ENCODE measurements around the gene HEBP1. TPM values are rescaled to one million over a fixed set of nuclear protein-coding genes. Genes with fewer than 3 reads are reported as not detected.

HEBP1 gene
- total RNA-seq, 1 donor from 2014 or later, result 10.4 TPM

DNA sequence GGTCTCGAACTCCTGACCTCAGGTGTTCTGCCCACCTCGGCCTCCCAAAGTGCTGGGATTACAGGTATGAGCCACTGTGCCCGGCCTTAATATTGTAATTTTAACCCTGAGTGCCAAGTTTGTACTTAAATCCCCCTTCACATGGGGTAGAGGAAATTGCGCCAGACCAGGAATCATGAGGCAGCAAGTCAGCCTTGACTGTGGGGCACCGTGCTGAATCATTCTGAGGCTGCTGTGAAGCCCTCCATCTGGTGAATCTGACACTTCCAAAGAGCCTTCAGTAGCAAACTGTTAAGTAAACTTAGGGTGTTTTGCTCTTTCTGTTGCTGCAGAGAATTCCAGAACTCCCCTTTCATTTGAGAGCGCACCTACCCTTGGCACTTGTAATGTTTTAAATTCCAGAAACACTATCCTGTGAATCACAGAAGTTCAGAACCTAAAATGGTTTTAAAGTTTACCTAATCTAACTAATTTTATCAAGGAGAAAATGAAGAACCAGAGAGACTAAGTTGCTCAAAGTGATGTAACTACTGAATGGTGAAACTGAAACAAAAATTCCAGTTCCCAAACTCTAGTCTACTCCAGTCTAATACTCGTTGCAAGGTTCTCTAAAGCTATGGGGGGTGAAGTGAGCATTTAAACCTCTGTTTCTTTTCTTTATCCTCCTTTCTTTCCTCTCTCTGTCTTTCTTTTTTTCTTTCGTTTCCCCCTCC is 7.5 kb downstream of the HEBP1 start:
- intact Hi-C loops (cut with micrococcal nuclease), result no loop called here

DNA sequence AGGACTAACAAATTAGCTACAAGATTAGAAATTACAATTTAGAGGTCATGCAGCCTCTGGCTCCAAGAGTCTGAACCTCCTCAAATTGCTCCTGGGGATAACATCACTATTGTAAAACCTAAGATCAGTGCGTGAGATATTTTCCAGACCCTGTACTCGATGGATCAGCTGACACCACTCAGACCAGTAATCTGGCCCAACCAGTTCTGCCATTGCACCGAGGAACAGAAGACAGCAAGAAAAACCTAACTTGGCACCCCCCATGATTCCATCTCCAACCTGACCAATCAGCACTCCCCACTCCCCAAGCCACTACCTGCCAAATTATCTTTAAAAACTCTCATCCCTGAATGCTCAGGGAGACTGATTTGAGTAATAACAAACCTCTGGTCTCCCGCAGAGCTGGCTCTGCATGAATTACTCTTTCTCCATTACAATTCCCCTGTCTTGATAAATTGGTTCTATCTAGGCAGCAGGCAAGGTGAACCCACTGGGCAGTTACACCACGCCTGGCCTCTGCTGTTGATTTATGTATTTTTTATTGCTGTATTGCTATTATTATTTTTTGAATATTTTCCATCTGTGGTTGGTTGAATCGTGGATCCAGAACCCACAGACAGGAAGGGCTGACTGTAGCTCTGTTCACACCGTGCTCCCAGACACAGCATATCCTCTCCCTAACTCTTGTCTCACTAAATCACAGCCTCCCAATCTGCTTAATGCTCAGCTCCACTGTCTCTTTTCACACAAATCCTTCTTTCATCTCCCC is 9.2 kb downstream of the HEBP1 start:
- intact Hi-C loops (cut with micrococcal nuclease), result no loop called here

DNA sequence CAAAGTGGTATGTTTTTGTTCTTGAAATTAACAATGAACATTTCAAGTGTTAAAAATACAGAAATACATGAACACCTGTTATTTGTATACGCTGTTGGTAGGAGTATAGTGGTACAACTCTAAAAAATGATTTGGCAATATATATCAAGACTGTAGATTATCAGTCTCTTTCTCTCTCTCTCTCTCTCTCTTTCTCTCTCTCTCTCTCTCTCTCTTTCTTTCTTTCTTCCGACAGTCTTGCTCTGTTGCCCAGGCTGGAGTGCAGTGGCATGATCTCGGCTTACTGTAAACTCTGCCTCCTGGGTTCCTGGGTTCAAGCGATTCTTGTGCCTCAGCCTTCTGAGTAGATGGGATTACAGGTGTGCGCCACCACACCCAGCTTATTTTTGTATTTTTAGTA is 12.6 kb downstream of the HEBP1 start:
- intact Hi-C loops (cut with micrococcal nuclease), result no loop called here

DNA sequence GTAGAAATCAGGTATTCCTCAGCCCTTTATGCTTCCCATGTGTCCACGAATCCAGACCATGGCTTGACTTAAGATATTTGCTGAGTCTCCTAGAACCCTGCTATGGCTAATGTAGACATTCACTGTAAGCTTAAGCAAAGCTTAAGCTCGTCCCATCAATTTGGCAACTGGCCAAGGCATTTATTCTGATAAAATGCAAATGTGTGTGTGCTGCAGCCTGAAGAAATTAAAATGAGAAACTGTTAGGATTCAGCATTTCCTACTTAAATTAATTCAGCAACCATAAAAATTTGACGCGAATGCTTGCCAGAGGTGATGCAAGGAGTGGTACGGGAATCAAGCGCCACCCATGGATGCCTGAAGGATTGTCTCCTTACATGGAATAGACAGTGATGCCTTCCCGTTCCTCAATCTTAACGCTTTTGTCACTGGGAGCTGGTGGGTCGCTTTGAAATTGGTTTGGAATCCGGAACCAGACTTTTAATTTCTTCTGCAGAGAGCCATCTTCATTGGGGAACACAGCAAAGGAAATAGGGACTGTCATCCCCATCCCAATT is 13.2 kb downstream of the HEBP1 start:
- intact Hi-C loops (cut with micrococcal nuclease), result no loop called here

DNA sequence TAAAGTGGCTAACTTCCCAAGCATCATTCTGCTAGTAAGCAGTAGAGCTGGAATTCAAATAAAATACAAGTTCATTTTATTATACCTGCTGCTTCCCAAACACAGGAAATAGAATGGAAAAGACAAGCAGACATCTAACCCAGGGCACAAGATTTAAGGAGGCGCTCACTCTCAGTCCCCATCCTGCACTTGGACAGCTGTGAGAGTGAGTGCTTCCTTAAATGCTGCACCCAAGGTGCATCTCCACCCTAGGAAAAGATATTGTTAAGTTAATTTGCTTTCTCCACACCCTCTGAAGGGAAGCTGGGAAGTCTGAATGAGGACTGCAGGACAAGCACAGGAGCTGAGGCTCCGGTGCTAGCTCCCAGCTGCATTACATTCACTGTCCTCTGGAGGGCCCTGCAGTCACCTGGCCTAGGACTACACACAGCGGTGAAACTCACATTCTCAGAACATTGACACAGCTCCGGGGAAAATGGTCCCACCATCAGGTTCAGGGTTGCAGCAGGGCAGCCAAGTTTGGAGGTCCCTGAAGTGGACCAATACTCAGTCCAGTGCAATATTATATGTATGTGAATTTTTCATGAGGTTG is 14.2 kb downstream of the HEBP1 start:
- intact Hi-C loops (cut with micrococcal nuclease), result no loop called here

DNA sequence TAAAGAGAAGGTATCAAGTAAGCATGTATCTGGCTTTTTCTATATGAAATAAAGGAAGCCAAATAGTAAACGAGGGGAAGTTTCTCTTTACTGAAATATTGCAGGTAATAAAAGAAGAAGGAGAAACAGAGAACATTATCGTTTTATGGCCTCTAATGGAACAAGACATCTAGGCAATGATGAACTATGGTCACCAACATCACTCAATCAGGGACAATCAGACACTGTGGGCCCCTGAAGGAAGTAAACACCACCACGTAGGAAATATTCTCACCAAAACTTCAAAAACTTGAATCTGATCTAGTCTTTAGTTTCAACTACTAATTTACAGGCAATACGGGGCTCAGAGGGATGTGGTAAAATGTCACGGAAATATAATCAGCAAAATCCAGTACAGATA is 15.9 kb downstream of the HEBP1 start:
- intact Hi-C loops (cut with micrococcal nuclease), result no loop called here

DNA sequence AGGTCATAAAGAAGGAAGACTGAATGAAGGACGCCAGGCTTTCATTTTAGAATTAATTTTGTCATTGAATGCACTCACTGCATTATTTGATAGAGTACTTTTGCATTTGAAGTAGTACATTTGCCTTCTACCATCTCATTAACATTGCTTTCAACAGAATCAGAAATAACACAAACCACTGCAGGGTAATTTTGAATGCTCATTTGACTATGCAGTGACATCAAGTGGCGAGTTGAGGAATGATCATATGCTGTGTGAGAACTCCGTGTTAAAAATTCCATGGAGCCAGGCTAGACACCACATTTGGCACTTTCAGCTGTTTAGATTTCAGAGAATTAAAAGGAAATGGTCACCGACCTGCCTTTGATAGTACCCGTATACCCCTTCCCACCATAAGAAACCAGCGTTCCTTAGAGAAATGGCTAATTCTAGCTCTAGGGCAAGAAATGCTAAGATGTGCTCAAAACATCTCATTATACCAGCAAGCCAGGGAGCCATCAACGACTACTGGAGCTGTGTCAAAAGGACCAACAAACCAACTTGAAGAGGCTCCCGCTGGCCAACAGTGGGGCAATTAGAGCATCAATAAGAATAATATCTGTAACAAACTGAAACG is 16.5 kb downstream of the HEBP1 start:
- intact Hi-C loops (cut with micrococcal nuclease), result loop anchor here (1.0 kb wide), 3 partner anchors 67 to 229 kb away; no protein-coding TSS in a partner anchor

DNA sequence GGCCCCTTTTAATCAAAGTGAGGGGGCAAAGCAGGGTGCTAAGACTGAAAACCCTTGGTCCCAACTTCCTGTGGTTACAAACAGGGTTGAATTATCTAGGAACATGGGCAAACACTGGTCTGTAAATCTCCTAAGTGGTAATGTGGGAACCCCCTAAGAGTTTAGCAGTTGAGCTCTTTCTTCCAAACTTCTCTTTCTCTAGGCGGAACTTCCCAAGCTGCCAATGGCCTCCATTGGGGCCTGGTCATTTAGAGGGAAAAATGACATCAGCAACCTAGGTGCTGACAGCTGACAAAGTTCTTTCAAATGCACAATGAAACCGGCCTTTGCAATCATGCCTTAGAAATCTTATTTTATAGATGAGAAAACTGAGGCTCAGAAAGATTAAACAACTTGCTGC is 17.7 kb downstream of the HEBP1 start:
- intact Hi-C loops (cut with micrococcal nuclease), result no loop called here

DNA sequence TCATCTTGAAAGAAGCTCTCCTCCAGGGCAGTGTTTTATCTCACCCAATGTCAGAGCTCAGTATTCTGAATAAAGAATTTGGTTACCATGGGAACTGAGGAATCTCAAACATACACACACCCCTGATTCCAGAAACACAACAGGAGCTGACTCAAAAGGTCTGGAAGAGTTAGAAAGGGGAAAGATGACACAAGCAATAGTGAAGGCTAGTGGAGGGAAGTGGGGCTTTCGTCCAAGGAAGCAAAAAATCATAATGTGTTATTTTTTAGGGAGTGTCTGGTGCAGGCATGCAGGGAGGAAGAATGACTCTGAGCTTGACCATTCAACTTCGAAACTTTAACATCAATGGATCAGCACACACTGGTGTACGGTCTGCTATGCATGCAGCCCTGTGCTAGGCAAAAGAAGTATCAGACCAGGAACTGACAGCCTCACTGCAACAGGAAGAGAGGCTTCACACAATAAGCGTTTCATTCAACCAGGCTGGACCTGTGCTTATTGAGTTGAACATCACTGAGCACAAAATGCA is 20.3 kb downstream of the HEBP1 start:
- intact Hi-C loops (cut with micrococcal nuclease), result no loop called here

DNA sequence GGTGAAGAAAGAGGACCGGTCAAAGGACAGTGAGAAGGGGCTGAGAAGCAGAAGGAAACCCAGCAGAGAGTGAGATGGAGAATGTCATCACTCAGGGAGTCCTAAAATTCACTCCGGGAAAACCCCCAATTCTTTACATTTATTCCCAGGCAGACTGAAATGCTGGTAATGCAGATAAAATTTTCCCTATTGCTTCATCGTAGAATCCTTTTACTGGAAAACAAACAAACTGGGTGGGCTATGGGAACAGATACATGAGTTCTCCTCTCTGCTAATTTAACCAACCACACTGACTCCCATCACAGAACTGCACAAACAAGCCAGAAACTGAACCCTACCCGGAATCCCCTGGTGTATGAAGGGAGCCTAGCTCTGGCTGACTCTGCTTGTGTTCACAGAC is 20.9 kb downstream of the HEBP1 start:
- intact Hi-C loops (cut with micrococcal nuclease), result no loop called here

DNA sequence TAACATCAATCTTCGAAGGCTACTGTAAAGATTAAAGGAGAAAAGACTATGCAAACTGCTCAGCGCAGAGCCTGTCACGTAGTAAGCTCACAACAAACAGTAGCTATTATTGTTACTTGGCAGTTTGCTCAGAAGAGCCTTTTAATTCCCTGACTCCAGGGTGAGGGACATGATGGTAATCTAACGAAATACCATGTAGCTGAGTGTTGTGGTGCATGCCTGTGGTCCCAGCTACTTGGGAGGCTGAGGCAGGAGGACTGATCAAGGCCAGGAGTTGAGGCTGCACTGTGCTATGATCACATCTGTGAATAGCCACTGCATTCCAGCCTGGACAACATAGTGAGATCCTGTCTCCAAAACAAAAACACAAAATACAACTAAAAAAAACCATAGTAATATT is 22.8 kb downstream of the HEBP1 start:
- intact Hi-C loops (cut with micrococcal nuclease), result no loop called here

DNA sequence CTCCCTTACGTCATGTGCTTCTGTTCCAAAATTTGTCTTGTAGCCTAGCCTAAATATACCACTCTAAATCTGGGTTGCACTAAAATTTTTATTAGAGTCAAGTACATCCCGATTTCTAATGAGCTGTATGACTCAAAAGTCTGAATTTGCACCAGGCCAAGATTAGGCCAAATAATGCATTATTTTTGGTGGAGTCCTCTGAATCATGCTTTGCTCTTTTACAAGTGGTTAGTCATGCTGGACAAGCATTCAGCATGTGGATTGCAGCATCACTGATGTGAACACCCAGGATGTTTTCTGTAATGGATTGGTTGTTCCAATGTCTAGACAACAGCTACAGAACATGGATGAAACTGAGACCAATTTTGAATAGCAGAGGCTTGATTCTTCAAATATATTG is 23.7 kb downstream of the HEBP1 start:
- intact Hi-C loops (cut with micrococcal nuclease), result no loop called here

DNA sequence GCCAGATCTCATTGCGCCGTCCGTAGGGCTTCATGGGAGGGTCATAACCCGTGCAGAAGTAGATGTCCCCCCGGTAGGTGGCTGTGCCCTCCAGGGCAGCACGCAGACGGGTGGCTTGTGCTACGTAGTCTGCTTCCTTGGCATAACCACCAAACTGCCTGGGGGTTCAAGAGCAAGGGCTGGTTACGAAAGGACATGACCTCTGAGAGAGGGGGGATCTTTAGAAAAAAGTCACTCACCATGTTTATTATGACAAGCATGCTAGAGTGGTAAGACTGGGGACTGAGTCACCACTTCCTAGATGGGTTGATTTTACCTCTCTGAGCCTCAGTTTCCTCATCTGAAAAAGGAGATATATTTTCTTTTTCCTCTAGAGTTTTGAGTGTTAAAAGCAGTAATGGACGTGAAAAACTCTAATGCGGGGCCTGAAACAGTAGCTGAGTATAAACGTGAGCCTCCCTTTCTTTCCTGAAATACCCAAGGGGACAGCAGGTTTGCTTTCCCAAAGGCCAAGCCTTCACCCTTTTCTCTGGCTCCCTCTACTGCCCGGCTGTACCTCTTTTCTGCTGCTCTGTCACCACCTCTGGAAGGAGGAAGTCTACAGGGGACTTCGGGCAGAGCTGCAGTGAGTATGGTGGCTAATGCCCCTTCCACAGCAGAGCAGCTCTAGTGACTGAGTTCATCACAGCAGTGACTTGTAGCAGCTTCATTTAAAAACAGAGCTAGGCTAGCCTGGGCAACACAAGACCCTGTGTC is 24.6 kb downstream of the HEBP1 start:
- intact Hi-C loops (cut with micrococcal nuclease), result no loop called here

DNA sequence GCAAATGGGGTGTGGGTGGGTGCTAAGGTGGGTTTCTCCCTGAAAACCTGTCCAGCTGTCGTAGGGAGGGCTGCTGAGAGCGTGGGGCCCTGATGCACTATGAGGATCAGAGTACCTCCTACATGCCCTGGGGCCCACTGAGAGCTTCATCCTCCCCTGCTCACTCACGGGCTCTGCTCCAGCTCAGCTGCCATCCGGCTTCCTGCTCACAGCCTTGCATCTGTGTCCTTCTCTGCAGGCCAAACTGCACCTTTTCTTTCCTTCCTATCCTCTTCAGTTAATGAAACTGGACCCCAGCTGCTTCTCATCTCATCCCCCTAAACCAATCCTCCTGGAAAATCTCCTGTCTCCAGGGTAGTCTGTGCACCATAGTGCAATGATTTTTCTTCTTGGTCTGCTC is 25.9 kb downstream of the HEBP1 start:
- intact Hi-C loops (cut with micrococcal nuclease), result no loop called here

DNA sequence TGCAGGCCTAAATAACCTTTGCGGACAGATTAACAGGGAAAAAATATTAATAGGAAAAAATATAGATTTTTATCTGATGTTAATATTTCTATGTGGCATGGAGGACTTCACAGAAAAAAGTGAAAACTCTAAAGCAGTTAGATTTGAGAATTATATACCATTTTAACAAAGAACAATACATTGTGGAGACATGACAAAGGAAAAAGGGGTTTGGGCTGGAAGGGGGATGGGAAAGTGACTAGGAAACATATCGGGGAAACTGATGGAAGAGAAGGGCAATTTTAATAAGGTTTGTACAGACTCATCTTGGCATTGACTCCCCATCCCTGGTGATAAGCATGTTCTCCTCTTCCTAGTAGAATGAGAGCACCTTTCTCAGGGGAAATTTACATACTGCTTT is 27.0 kb downstream of the HEBP1 start:
- intact Hi-C loops (cut with micrococcal nuclease), result no loop called here

DNA sequence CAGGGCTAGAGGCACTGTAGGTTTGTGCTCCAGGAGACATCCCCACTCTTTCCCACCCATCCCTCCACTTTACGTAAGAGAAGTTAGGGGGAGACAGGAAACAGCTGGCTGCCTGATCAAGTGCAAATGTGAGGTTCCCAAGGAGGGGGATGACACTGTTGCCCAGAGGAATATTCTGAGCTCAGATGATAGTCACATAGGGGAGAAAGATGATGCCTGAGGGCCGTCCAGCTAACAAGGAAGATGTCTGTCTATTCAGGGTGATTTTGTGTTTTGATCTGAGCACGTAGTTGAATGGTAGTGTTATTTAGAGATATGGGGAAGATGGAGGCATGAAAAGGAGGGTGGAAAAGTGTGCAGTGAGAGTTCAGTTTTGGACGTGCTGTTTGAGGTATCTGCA is 34.2 kb downstream of the HEBP1 start:
- intact Hi-C loops (cut with micrococcal nuclease), result no loop called here

DNA sequence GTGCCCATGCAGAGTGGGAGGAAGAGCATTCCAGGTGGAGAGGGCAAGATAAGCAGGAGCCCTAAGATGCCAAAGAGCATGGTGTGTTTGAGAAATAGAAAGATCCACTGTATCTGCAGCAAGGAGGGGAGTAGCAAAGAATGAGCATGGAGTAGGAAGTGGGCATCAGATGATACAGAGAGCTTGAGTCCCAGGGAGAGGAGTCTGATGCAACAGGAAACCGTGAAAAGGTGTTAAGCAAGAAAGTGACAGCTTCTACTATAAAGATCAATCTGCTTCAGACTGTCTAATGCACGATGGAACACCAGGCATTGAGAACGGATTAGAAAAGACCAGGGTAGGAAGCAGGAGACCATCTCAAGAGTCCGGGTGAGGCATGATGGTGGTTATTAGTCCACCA is 35.8 kb downstream of the HEBP1 start:
- intact Hi-C loops (cut with micrococcal nuclease), result no loop called here

DNA sequence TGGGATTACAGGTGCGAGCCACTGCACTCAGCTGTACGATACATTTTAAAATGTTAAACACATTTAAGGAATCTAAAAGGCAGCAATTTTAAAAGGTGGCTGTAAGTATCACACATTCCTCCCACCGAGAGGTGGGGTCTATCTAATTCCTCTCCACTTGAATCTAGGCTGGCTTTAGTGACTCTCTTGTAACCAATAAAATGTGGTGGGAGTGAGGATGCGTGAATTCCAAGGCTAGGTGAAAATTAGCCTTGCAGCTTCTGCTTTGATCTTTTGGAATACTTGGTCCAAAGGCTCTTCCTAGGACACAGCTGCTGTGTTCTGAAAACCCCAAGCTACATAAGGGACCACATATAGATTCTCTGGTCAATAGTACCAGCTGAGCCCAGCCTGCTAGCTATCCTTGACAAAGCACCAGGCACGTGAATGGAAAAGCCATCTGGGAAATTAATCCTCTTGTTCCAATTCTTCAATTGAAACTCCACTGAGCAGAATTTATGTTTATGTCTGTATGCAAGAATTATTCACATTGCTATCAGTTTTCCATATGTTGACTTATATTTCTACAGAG is 39.3 kb downstream of the HEBP1 start:
- intact Hi-C loops (cut with micrococcal nuclease), result no loop called here

DNA sequence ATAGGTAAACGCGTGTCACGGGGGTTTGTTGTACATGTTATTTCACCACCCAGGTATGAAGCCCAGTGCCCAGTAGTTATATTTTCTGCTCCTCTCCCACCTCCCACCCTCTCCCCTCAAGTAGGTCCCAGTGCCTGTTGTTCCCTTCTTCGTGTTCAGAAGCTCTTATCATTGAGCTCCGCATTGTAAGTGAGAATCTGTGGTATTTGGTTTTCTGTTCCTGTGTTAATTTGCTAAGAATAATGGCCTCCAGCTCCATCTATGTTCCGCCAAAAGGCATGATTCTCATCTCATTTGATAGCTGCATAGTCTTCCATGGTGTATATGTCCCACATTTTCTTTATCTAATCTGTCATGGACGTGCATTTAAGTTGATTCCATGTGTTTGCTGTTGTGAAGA is 41.2 kb downstream of the HEBP1 start:
- intact Hi-C loops (cut with micrococcal nuclease), result no loop called here

DNA sequence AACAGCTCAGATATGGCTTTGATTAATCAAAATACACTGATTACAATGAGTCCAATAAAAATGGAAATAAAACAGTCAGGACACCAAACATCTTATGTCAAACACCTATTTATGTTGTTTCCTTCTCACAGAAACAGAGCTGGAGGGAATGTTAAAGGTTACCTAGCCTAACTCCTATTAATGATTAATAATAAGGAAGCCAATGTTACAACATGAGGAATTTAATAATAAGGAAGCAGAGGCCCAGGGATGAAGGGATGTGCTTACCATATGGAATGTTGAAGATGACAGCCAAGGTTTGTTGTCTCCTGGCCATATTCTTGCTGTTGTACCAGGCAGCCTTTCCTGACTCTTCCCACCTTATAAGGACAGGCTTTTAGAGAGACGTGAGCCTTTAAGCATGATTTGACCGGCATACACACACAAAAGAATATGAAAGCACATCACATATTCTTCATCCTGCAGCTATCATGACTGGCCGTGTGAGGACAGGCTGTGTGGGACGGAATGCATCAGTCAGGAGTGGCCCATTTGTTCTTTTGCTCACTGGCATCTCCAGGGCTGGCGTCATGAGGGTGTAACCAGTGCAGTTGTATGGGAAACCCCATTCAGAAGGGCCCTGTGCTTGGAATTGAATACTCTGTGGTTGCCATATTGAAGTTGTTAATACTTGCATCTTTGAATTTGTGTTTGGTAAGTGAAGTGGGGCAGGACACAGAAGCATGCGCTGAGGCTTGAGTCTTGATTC is 45.0 kb downstream of the HEBP1 start:
- intact Hi-C loops (cut with micrococcal nuclease), result no loop called here
